Renal cortex interstitium (tissue), 11 donors: ENCODE measurements around the gene GCNA. TPM values are rescaled to one million over a fixed set of nuclear protein-coding genes. Genes with fewer than 3 reads are reported as not detected.
"Not testable (repeated sequence)": the region's sequence is repeated elsewhere in the genome, so short reads cannot be mapped to it uniquely, and the experiment has no call there.

ENCODE experiments used
- DNase-seq, 11 donors: peaks; one replicate each; pipeline ENCODE4 v3.0.0-alpha.2; 2013; ENCODE audit warnings: low read depth in 9 of 11, low spot score in 4 of 11; ENCODE audit errors: extremely low read depth in 1 of 11
- polyA plus RNA-seq, 3 donors: library from polyadenylated mRNA; unstranded; fragments of 120-200 nt; gene quantifications; one replicate each; pipeline ENCODE4 v1.2.1, GENCODE V29; 2013; ENCODE audit not compliant: insufficient read length in 3 of 3

Gene GCNA
- polyA plus RNA-seq, 3 donors, result 2.3 to 3.4 (median 2.7) TPM

DNA sequence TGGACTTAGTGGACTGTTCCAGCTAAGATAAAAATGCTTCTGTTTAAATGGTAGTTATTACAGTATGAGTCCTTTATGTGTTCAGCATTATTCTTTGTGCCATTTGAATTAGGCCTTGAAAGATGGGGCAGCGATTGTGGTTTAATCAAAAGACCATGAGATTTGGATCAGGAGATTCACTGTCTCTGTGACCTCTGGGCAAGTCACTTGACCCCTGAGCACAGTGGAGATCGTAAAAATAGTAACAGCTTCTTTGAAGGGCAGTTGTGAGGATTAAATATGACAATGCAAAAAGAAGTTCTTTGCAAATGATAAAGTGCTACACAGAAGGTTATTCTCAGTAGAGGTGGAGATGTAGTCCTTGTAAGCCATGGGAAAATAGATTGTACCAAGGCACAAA is 29.3 kb downstream of the GCNA start:
- DNase-seq, result no peak

- DNase-seq, result no peak
Observed at GRCh38 chrX:71609095-71609750, 31.0 kb downstream of the GCNA start.

GRCh38 chrX:71611736-71612135 is 33.5 kb downstream of the GCNA start:
- DNase-seq, result not testable (repeated sequence)

- no peak for DNase-seq
Observed at GRCh38 chrX:71612256-71612655, 34.0 kb downstream of the GCNA start.

DNA sequence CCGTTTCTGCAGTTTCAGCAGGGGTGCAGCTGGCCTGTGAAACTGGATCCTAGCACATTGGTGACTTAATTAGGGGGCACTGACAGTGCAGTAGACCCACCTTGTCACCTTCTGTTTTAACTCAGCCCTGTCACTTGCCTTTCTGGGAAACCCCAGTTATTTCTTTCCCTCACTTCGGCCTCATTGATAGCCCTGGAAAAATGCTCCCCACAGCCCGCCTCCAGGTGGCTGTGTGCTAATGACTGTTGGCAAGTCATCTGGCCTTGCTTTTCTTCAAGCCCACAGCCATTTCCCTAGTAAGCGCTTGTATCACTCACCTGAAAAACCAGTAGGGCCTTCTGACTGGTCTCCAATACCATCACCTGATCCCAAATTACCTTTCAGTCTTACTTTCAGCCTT is 36.8 kb downstream of the GCNA start:
- no peak for DNase-seq

DNA sequence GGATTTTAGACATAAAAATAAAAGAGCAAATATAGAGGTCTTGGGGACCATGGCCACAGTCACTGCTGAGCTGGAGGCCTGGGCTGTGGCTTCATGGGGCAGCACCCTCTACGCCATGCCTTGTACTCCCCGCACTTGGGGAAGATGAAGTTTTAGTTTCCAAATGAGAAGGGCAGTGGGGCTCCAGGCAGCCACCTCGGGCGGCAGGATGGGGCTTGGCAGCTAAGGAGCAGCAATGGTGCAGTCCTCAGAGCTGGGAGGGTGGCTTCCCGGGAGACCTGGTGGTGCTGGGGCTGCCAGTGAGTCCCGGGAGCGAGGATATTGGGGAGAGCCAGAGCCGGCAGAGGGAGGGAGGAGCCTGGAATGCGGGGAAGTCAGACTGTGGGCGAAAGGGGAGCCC is 37.7 kb downstream of the GCNA start:
- no peak for DNase-seq

GRCh38 chrX:71616672-71617529 is 38.7 kb downstream of the GCNA start:
- DNase-seq, result no peak

GRCh38 chrX:71617742-71618141 is 39.5 kb downstream of the GCNA start:
- no peak for DNase-seq

DNA sequence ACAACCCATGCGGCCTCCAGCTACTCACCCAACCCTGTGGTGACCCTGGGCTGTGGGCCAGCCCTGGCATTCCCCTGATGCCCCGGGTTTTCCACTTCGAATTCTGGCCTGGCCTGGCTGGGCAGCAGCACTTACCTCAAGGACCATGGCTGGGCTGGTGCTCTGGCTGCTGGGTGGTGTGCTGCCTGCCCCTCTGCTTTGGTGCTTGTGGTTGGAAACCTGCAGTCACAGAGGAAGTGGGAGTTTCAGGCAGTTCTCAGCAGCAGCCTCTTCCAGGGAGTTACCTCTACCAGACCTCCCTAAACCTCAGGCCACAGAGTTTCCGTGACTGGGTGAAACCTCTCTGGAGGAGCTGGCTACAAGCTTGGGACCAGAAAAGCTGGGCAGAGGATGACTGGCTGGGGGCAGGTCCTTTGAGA is 40.1 kb downstream of the GCNA start, which contains the start of gene CXCR3:
CXCR3 (minus strand) TSS at position 209 of the 419 bp plus-strand sequence; CDS start at position 147, 62 bp downstream.
- no peak for DNase-seq

GRCh38 chrX:71618787-71619186 is 40.5 kb downstream of the GCNA start:
- DNase-seq, result no peak

DNA sequence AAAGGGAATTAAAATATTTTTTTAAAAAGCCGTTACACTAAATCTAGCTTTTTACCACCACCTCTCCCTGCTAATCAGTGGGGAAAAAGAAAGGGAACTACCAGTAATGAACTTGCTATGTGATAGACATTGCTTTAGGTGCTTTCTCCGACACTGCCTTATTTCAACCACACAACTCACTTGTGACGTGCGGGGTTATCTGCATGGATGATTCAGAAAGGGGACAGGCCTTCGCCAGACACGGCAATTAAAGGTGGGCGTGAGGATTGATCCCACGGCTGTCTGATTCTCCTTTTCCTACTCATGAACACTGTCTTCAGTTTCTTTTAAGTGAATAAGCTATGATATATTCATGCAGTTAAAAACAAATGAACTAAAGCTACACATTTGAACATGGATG is 41.0 kb downstream of the GCNA start:
- DNase-seq, result no peak

DNA sequence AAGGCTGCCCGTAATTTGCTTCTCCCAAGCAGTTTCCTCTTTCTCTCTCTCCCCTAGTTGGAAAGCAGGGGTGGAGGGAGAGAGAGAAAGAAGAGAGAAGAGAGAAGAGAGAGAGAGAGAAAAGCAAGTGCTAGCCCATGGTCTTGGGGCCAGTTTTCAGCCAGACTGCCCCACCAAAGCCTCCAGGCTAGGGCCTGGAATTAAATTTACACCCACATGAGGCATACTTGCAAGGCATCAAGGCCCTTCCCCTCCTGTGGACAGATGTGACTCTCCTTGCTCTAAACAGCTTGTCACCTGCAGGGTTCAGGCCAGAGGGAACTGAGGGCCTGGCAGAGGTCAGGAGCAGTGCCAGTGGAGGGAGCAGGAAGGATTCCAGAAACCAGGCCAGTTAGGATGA is 41.7 kb downstream of the GCNA start:
- no peak for DNase-seq

- no peak for DNase-seq
Observed at GRCh38 chrX:71621603-71622002, 43.4 kb downstream of the GCNA start.

DNA sequence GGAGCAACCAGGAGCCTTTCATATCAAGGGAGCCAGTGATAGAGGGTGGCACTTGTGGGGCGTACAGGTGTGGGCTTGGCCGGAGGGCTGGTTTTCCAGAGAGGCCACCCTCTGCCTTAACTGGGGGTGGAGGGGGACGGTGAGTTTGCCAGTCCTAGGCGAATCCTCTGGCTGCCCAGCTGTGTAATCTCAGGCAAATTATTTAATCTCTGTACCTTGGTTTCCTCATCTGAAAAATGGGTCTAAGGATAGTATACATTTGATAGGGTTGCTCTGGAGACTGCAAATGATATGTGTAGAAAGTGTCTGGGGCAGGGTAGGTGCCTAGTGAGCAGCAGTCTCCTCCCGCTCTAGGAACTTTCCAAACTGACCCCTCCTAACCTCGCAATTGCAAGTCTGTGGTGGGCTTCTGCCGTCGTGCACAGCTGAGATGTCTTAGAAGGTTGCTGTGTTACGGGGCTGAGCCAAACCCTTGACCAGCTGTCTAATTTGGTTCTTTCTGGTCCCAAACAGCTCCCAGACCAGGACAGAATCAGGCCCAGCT is 43.9 kb downstream of the GCNA start:
- DNase-seq, result no peak

GRCh38 chrX:71622576-71623450 is 44.6 kb downstream of the GCNA start:
- DNase-seq, result peak in 9 of 11 donors; percentile 6 to 55 (median 29)

DNA sequence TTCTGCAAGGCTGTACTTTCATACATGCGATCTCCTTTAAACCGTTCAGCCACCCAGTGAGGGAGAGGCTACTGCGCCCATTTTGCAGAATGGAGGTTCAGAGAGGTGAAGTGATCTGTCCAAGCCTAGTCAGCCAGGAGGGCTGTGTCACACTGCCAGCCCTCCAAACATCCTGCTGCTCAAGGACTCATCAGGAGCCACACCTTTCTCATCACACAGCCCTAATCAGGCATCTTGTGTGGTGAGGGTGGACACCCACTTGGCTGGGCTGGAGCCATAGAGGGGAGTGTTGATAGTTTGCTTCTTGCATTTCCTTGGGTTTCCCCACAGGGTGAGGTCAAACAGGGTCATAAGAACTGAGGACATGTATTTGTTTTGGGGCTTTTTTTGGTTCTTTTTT is 45.5 kb downstream of the GCNA start:
- DNase-seq, result no peak

- no peak for DNase-seq
Observed at GRCh38 chrX:71625471-71625870, 47.2 kb downstream of the GCNA start.

- no peak for DNase-seq
Observed at GRCh38 chrX:71626576-71626975, 48.3 kb downstream of the GCNA start.
